GM12878 (cell line): Measurements from ENCODE around the gene KIF12. TPM values are rescaled to one million over a fixed set of nuclear protein-coding genes. Genes with fewer than 3 reads are reported as not detected.

Source experiments
- ATAC-seq: fragments of 200-7000 bp; cut with Tn5 transposase; 3 replicates; pipeline ENCODE4 v1.9.1; 2020; ENCODE audit warnings: mild to moderate bottlenecking, moderate library complexity
- BruUV-seq: library from RNA; stranded (reverse); fragments of 400-500 nt; replicated peaks from 2 replicates; lab custom pipeline; 2021; lab: Mats Ljungman, UMichigan
- CTCF ChIA-PET: fragments of 300-600 bp; sonication (Branson Sonifier 250); formaldehyde crosslinking; extraction: SDS; loops from one replicate; lab custom pipeline; 2021; ENCODE audit warnings: inconsistent platforms; lab: Yijun Ruan, JAX
- POLR2A ChIA-PET: fragments of 350-600 bp; formaldehyde crosslinking; extraction: SDS; loops from one replicate; lab custom pipeline; 2021; ENCODE audit warnings: inconsistent platforms; lab: Charles Lee
- RAD21 ChIA-PET: fragments of 300-600 bp; sonication (Branson Sonifier 250); formaldehyde crosslinking; loops from one replicate; lab custom pipeline; 2023; ENCODE audit warnings: antibody characterized with exemption; ENCODE audit not compliant: unreplicated experiment; lab: Charles Lee
- SMC1A ChIA-PET: fragments of 300-600 bp; sonication (Branson Sonifier 250); formaldehyde crosslinking; loops from one replicate; lab custom pipeline; 2023; ENCODE audit not compliant: unreplicated experiment, uncharacterized antibody; lab: Charles Lee
- DNase-seq: peaks from one replicate; pipeline ENCODE4 v3.0.0-alpha.2; 2011; ENCODE audit warnings: low read depth, low spot score
- FAIRE-seq: peaks from 3 replicates; lab custom pipeline; 2011; peaks lifted over from hg19 to GRCh38; lab: Jason Lieb, UNC
- H2AFZ ChIP-seq: 2 replicates; pipeline ENCODE4 v1.6.0; 2011; ENCODE audit warnings: low read depth, low read length, control low read depth; ENCODE audit not compliant: control insufficient read depth
- H3K27ac ChIP-seq: 2 replicates; pipeline ENCODE4 v1.5.1; 2011; ENCODE audit warnings: control low read depth; ENCODE audit not compliant: control insufficient read depth, insufficient read depth
- H3K27me3 ChIP-seq, 2 experiments: replicated peaks in 1 of 2; 2 replicates each; pipeline versions ENCODE4 v1.6.0 to v1.6.1; 2011; ENCODE audit warnings: low read length in 1 of 2; ENCODE audit not compliant: control insufficient read depth in 2 of 2, insufficient read depth in 2 of 2
- H3K36me3 ChIP-seq, 2 experiments: 2 replicates each; pipeline ENCODE4 v1.5.1; 2011; ENCODE audit warnings: low read length in 1 of 2; ENCODE audit not compliant: control insufficient read depth in 2 of 2, insufficient read depth in 2 of 2
- H3K4me1 ChIP-seq: 2 replicates; pipeline ENCODE4 v1.6.1; 2011; ENCODE audit warnings: mild to moderate bottlenecking, low read length, moderate library complexity, mixed read lengths; ENCODE audit not compliant: control insufficient read depth, insufficient read depth
- H3K4me2 ChIP-seq: 2 replicates; pipeline ENCODE4 v1.6.0; 2011; ENCODE audit warnings: control low read depth; ENCODE audit not compliant: control insufficient read depth, insufficient read depth
- H3K4me3 ChIP-seq: fragments of 200-600 bp; sonication (generic); 2 replicates; pipeline ENCODE4 v1.5.1; 2016
- H3K79me2 ChIP-seq: 2 replicates; pipeline ENCODE4 v1.6.0; 2011; ENCODE audit warnings: low read length; ENCODE audit not compliant: control insufficient read depth, insufficient read depth
- H3K9ac ChIP-seq: 2 replicates; pipeline ENCODE4 v1.8.0; 2011; ENCODE audit warnings: low read length, control low read depth, mixed read lengths; ENCODE audit not compliant: control insufficient read depth, insufficient read depth
- H3K9me3 ChIP-seq: replicated peaks from 3 replicates; pipeline ENCODE4 v1.5.1; 2011; ENCODE audit warnings: mild to moderate bottlenecking, low read length; ENCODE audit not compliant: control insufficient read depth, insufficient read depth
- H4K20me1 ChIP-seq: 2 replicates; pipeline ENCODE4 v1.6.0; 2011; ENCODE audit not compliant: control insufficient read depth, insufficient read depth
- HCFC1 ChIP-seq: fragments of 150-350 bp; IDR thresholded peaks from 2 replicates; pipeline ENCODE4 v1.6.1; 2014; ENCODE audit warnings: low read length
- IRF4 ChIP-seq: IDR thresholded peaks from 2 replicates; pipeline ENCODE4 v1.6.1; 2011; ENCODE audit warnings: low read depth, low read length
- MYB ChIP-seq: fragments of 150-350 bp; IDR thresholded peaks from 2 replicates; pipeline ENCODE4 v1.6.1; 2014; ENCODE audit warnings: mild to moderate bottlenecking, low read depth, low read length, borderline replicate concordance
- NRF1 ChIP-seq: conservative IDR thresholded peaks from 2 replicates; pipeline ENCODE4 v1.6.1; 2011; ENCODE audit warnings: mild to moderate bottlenecking, low read depth, low read length, improper control_type of control experiment
- ZNF217 ChIP-seq: fragments of 450-650 bp; IDR thresholded peaks from 2 replicates; pipeline ENCODE4 v1.6.1; 2017; ENCODE audit warnings: antibody characterized with exemption, mild to moderate bottlenecking
- ZSCAN29 ChIP-seq: fragments of 450-650 bp; IDR thresholded peaks from 2 replicates; pipeline ENCODE4 v1.6.1; 2017; ENCODE audit warnings: mild to moderate bottlenecking, moderate library complexity
- WGBS: methylation state at CpG from one replicate; pipeline ENCODE4 v1.1.6; 2016; ENCODE audit warnings: low lambda C conversion rate; ENCODE audit not compliant: insufficient replicate concordance, insufficient coverage; ENCODE audit errors: missing lambda C conversion rate; 5-methylcytosine and 5-hydroxymethylcytosine counted together
- in situ Hi-C: fragments of 300-500 bp; cut with MboI; formaldehyde crosslinking; loops from 9 replicates; pipeline ENCODE4 v1.14.3; 2018; ENCODE audit warnings: mixed read lengths
- intact Hi-C: fragments of 100-400 bp; cut with micrococcal nuclease; formaldehyde crosslinking; loops from one replicate; pipeline ENCODE4 v1.14.2; 2022; ENCODE audit not compliant: unreplicated experiment
- polyA plus RNA-seq, 11 experiments: library from polyadenylated mRNA; depleted of rRNA in 4 of 11; unstranded in 6 of 11; stranded (reverse) in 5 of 11; fragments of >200 nt; fragmentation: Nextera tagmentation in 4 of 11; fragmentation: Illumina TruSeq in 1 of 11; extraction: Ambion mirVana in 4 of 11; extraction: Trizol in 1 of 11; gene quantifications; 1 replicate in 1 of 11; 2 replicates in 10 of 11; pipeline versions ENCODE4 v1.2.1 to v1.2.3, GENCODE V29; 2011 to 2016; ENCODE audit warnings: inconsistent platforms in 2 of 11, missing spikeins in 2 of 11, low read depth in 1 of 11
- total RNA-seq, 4 experiments: library from RNA; depleted of rRNA in 3 of 4; stranded (reverse); fragments of >200 nt in 3 of 4; fragmentation: Illumina TruSeq in 1 of 4; extraction: Trizol in 1 of 4; gene quantifications; 2 replicates each; pipeline versions ENCODE4 v1.2.1 to v1.2.3, GENCODE V29; 2013 to 2021
- TF ChIP-seq, protein P1 (sequence below): fragments of 450-650 bp; IDR thresholded peaks from 2 replicates; pipeline ENCODE4 v1.6.1; 2017; ENCODE audit warnings: antibody characterized with exemption, mild to moderate bottlenecking, moderate library complexity

KIF12 gene
- total and polyA plus RNA-seq, 10 of the 15 experiments (the other 5 are each of a cell fraction or from before 2014, with no cell fraction given): not detected

DNA sequence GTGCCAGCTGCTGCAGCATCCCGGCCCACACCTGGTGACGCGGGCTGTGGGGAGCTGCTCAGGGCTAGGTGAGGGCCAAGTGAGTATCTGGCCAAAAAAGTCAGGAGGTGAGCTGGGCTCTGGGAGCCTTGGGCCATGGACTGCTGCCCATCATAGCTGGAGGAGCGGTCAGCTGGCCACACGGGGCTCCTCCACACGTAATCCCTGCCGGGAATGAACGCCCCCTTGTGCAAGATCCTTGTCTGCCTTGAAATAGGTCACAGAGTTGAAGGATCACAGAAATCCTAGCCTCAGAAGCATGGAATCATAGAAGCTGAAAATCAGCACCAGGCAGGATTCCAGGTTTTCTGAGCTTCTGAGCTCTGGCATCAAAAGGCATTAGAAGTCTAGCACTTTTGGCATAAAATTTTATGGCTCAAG is 39.5 kb upstream of the KIF12 start:
- in situ Hi-C loops: no loop called here
- CTCF ChIA-PET: no interaction called here
- RAD21 ChIA-PET: no interaction called here

More for the DNA sequence above, 39.5 kb upstream of the KIF12 start:
- Histone ChIP-seq H3K36me3 (no peaks in the 10 kb centered on the region), H3K9me3 (no peaks in the 10 kb centered on the region), H3K79me2 (no peaks in the 10 kb centered on the region), H3K27me3 (peaks cover 0 to 2% of the 10 kb centered on the region in 2 experiments; a peak in 2 of 4 replicates), H3K27ac (no peak overlapping the region), H3K4me2 (no peak overlapping the region), H3K9ac (no peak overlapping the region), H3K4me1 (no peaks in the 10 kb centered on the region), H2AFZ (no peak overlapping the region), H3K4me3 (no peak overlapping the region), H4K20me1 (no peaks in the 10 kb centered on the region)
- FAIRE-seq (no peak), ATAC-seq (no peak), DNase-seq (no peak)
- TF ChIP-seq ZSCAN29 (no peak), HCFC1 (no peak), MYB (no peak), ZNF217 (no peak), IRF4 (no peak), NRF1 (no peak)
- TF ChIP-seq, protein P1, sequence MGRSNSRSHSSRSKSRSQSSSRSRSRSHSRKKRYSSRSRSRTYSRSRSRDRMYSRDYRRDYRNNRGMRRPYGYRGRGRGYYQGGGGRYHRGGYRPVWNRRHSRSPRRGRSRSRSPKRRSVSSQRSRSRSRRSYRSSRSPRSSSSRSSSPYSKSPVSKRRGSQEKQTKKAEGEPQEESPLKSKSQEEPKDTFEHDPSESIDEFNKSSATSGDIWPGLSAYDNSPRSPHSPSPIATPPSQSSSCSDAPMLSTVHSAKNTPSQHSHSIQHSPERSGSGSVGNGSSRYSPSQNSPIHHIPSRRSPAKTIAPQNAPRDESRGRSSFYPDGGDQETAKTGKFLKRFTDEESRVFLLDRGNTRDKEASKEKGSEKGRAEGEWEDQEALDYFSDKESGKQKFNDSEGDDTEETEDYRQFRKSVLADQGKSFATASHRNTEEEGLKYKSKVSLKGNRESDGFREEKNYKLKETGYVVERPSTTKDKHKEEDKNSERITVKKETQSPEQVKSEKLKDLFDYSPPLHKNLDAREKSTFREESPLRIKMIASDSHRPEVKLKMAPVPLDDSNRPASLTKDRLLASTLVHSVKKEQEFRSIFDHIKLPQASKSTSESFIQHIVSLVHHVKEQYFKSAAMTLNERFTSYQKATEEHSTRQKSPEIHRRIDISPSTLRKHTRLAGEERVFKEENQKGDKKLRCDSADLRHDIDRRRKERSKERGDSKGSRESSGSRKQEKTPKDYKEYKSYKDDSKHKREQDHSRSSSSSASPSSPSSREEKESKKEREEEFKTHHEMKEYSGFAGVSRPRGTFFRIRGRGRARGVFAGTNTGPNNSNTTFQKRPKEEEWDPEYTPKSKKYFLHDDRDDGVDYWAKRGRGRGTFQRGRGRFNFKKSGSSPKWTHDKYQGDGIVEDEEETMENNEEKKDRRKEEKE: no peak
- WGBS: 36% methylated on average over 8 of the region's 8 CpGs
- SMC1A ChIA-PET: interaction anchor here (0.6 kb wide), 1 partner anchor 98 kb away, joined by 3 read pairs; no protein-coding TSS in a partner anchor
- intact Hi-C loops: no loop called here
- BruUV-seq: no TSS peak
- POLR2A ChIA-PET: interaction anchor here (0.6 kb wide), 1 partner anchor 493 kb away, joined by 5 read pairs; no protein-coding TSS in a partner anchor
